Stimulated activated CD8-positive, alpha-beta memory T cell treated with anti-CD3 and anti-CD28 coated beads, Interleukin-12 subunit alpha, Interleukin-12 subunit beta, amount 100 ng/mL, for 4 hours (primary cell): Measurements from ENCODE around the gene TNKS2.
"Not testable (repeated sequence)": the region's sequence is repeated elsewhere in the genome, so short reads cannot be mapped to it uniquely, and the experiment has no call there.

Source experiments
- DNase-seq: peaks from one replicate; pipeline ENCODE4 v3.0.0-alpha.2; 2020; ENCODE audit warnings: low read depth

Gene TNKS2

DNA sequence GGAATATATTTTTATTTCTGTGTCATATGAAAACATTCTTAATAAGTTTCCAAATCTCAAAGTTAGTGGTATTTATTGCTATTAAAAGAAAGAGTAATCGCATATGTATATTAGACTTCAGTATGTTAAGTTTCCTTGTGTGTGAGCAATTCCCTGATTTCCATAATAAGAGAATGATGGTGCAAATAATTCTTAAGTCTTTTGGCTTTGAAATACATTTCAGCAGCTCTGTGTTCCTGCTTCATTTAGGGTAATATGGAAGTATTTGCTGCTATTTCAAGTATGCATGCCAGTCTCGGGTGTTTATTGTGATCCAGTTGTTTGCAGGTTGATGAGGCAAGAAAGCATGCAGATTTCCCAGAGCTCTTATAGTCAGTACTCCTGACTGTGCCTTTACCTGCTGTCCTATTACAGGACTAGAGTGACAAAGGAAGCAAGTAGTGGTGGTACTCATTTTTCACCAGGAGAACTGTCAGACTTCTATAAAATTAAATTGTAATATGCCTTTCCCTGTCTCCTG is 67.4 kb downstream of the TNKS2 start:
- no peak for DNase-seq

DNA sequence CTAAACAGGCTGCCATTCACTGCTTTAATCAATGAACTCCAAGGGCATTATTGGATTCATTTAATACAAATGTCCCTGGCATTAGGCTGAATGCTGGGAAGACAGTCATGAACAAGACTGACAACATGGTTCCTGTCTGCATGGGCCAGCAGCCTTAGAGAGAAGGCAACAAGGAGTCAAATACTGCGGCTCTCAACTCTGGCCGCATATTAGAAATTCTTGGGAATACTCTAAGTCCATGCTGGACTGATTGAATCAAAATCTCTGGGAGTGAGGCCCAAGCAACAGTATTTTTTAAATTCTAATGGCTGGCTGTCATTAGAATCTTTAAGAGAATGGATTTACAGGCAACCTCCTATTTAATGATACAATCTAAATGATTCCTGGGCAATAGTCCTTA is 76.9 kb downstream of the TNKS2 start:
- no peak for DNase-seq

DNA sequence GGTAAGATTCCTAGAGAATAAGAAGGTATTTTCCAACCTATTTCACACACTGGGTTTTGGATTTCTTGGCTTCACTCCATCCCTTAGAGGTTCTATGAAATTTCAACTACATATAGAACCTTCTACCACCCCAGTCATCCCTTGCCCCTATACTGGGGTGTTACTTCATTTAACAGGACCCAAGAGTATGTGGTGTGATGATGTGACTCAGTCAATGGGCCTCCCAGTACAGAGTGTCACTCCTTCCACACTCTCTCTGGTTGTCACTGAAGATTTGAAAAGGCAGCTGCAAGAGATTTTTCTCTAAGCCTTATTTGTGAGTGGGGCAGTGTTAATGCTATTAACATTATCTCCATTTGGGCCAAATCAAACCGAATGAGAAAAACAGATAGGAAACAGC is 77.6 kb downstream of the TNKS2 start:
- no peak for DNase-seq

DNA sequence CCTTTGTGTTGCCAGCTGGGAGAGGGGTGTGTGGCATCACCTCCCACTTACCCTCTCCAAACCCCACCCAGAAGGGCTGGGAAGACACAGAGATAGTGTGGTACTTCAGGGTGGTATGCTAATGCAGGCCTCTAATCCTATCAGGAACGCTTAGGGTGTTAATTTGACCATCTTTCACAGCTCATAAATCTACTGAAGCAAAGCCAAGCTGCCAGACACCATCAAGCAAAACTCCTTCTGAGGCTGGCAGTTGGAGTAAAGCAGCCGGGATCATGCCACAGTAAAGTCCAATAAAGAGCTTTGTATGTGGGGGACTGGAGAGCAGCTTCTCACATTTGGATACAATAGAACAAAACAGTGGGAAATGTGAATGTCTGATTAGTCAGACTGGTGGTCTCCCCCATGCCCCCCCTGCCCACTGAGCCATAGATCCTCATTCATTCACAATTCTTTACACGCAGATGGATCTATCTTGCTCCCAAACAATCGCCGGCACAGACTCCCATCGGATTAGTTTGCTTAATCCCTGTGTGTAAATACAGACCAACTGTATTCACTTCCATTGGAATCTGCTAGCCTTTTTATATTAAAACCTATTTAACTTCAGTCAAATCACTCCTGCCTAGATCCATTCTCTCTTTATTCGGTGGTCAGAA is 81.4 kb downstream of the TNKS2 start:
- no peak for DNase-seq

DNA sequence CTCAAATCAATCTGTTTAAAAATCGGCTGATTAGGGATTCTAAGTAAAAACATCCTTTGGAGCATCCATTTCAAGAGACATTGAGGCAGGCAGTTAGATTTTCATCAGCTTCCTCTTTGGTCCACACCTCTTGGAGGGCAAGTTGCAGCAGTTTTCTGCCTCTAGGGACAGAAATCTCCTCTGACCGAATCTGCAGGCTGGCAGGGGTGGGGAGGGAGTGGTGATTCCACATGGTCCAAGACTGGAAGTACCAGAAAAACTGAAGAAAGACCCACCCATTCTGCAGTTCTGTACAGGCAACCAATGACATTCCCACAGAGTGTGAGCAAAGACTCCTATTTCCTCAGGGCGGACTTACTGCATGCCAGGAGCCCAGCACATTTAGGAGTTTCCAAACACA is 82.1 kb downstream of the TNKS2 start:
- no peak for DNase-seq

DNA sequence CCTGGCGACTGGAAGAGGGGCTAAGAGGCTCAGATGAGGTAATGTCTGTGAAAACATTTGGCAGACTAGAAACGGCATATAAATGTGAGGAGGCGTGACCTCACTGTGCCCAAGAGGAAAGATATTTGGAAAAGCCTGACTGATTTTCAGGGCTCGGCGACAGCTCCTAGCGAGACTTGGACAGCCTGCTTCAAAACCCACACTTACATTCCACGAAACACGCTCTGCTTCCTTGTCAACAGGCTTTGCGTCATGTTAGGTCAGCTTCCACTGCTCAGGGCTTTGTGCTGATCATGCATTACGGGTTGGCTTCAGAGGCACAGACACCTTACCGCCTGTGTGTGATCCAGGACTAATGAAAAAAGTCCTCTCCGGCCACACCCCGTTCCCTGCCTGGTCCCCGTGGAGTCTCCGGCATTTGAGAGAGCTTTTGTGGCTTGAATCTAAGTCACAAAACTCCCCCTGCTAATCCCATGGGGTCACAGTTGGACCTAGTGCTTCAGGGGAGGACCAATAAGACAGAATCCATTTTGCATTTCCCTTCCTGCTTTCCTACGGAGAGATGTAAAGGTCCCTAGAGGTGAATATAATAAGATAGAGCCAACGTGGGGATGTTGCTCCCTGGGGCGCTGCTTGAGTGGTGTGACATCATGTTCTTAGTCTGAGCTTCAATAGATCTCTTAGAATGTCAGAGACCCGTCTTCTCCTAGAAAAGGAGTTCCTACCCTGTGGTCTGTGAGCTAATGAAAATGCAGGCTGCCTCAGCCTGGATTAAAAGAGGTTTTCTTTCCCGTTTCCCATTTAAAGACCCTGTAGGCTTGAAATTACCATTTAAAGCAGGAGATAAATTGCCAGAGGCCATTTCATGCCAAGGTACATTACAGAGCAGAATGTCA is 85.6 kb downstream of the TNKS2 start:
- DNase-seq = no peak

DNA sequence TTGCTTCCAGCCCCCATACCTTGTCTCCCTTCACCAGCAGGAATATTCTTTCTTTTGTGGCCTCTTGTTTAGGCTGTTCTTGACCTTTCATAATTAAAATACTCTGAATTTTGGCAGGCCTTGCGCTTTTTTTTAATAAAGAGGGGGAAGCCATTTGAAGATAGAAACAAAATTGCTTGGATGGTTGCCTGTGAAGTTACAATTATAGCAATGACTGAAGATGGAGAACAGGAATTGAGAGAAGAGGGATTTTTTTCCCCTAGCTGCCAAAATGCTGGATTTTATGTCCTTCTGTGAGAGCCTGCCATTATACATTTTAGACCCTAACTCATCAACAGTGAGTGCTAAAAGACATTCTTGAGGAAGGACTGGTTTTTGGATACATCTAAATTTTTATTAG is 86.3 kb downstream of the TNKS2 start:
- DNase-seq = no peak

DNA sequence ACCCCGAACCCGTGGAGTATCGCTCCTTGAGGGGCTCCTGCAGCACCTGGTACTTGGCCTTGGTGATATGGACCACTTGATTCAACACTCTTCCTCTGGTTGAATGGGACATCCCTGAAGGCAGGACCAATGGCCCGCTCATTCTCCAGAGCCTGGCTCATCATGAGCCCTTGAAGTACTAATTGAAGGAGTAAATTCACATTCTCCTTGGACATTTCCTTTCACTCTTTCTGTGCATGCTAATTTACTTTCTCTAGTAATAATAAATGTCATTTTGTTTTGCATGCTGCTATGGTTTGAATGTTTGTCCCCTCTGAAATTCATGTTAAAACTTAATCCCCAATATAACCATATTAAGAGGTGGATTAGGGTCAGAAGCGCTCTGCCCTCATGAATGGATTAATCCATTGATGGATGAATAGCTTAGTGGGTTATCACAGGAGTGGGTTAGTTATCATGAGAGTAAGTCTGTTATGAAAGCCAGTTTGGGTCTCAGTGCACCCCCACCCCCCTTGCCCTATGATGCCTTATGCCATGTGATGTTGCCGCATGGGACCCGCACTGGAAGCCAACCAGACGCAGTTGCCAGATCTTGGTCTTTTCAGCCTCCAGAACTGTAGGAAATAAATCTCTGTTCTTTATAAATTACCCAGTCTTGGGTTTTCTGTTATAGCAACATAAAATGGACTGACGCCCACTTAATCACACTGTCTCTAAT is 87.3 kb downstream of the TNKS2 start:
- no peak for DNase-seq

DNA sequence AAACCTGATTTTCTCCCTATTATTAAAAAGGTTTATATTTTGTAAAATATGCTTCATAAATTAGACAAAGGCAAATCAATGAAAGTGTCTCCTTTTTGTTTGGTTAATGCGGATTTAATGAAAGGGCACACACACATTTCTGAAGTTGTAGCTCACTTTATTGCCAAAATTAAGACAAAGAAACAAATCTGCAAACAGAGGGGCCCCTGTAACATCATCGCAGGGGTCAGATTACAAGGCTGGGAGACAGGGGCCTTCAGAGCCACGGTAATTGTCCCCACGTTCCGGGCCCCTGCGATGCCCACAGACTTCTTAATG is 88.7 kb downstream of the TNKS2 start:
- DNase-seq = no peak

DNA sequence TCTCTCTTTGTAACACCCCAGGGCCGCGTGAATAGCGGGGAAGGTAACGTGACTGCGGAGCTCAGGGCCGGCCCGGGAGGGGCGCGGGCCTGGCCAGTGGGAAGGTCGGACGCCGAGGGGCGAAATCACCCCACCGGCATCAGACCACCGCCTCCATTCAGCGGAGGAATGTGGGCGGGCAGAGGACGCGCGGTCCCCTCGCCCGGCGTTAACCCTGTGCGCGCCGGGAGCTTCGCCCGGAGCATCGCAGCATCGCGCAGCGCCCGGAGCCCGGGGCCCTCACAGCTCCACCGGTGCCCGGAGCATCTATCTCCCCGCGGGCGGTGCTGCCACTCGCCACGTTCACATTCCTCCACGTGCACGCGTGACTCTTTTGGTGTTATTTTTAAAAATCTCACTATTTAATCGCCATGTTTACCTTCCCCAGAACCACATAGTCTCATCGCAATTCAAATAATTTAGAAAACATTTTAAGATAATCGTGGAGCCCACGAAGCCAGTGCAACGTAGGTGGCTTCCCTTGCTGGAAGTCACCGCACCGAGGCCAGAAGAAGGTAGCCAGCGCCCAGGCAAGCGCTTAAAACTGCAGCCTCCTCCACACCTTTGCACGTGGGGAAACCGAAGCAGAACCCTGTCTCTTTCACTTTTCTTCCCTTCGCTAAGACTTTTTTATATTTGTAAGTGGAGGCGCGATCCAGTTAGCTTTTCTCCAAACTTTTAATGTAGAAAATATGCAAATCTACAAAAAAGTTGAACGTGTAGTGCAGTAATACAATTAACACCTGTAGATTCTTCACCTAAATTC is 89.2 kb downstream of the TNKS2 start:
- peak; percentile 13 for DNase-seq

DNA sequence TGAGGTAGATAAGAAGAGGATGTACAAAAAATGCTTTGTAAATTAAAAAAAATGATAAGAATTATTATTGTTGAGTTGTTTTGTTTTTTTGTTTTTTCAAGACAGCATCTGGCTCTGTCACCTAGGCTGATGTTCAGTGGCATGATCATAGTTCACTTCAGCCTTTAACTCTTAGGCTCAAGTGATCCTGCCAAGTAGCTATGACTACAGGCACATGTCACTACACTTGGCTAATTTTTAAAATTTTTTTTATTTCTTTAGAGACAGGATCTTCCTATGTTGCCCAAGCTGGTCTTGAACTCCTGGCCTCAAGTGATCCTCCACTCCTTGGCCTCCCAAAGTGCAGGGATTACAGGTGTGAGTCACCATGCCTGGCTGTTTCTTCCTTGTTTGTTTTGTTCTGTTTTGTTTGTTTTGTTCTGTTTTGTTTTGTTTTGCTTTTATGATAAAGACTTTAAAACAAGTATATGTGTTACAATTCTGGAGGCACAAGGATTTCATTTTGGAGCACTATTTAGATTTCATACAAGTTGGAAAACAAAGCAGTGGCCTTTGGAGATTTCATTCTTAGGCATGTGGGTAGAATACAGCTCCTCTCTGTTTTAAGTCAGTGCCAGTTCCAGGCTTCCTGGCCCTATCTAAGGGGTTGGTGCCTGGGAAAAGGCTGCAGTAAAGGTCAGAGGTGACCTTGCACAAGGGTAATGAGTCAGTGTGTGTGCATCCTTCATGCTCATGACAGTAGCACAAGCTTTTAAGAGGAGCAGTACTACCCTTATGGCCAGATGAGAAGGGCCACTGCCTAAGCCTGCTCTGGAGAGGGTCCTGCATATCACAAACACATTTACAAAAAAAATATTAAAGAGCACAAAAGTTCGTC is 93.1 kb downstream of the TNKS2 start:
- DNase-seq = no peak

DNA sequence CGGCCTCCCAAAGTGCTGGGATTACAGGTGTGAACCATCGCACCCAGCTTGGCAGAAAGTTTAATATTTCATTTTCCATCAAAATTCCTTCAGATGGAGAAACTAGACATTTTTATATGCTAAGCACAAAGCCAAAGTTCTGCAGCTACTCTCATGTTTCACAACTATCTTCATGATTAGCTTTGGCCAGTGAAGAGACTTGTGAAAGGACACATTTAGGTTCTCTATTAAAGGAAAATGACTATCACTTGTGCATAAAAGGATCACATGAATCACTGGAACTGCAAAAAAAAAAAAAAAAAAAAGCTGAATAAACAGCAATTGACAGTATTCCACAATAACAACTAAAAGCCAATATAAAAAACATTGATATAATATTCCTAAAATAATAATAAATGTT is 94.8 kb downstream of the TNKS2 start:
- DNase-seq = no peak

DNA sequence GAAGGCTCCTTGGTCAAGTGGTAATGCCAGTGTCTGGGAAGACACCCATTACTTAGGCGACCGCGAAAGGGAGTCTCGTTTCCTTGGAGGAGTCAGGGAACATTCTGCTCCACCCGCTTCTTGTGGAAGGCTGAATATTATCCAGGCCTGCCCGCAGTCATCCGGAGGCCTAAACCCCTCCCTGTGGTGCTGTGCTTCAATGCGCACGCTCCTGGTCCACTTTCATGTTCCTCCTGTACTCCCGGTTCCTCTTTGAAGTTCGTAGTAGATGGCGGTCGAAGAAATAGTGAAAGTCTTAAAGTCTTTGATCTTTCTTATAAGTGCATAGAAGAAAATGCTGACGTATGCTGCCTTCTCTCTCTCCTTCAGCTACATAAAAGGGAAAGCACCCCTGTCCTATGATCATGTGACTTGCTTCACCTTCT is 96.0 kb downstream of the TNKS2 start:
- not testable (repeated sequence) for DNase-seq

DNA sequence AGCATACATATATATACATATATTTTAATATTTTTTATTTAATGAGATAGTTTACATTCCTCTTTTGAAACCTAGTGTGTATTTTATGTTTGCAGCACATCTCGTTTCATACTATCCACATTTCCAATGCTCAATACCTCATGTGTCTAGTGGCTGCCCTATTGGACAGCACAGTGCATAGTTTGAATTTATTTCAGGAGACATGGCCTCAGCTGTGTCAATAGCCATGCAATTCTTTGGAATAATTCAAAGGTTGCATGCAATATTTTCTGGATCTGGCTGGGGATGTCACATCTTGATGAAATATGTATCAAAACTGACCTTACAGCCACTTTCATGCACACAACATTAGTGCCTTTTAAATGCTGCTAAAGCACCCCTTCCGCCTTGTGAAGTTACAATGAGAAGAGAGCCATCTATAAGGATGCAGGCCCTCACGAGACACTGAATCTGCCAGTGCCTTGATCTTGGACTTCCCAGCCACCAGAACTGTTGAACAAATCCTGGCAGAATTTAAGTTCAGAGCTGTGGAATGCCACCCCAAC is 98.1 kb downstream of the TNKS2 start:
- no peak for DNase-seq

DNA sequence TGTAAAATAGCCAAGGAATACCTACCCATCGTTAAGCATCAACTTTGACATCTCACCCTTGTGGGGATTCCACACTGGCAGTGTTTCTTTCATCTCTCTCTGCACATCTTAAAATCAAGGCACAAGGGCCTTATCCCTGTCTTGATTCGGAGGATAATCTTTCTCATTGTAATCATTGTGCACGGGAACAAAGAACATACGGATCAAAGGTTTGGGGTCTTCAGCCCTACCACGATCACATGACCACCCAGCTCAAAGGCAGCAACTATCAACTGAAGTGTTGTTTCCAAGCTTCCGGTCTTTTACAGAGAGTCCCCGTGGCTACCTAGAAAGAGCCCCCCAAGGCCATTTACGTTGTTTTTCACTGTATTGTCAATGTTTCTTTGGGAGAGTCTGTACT is 99.2 kb downstream of the TNKS2 start:
- DNase-seq = no peak

DNA sequence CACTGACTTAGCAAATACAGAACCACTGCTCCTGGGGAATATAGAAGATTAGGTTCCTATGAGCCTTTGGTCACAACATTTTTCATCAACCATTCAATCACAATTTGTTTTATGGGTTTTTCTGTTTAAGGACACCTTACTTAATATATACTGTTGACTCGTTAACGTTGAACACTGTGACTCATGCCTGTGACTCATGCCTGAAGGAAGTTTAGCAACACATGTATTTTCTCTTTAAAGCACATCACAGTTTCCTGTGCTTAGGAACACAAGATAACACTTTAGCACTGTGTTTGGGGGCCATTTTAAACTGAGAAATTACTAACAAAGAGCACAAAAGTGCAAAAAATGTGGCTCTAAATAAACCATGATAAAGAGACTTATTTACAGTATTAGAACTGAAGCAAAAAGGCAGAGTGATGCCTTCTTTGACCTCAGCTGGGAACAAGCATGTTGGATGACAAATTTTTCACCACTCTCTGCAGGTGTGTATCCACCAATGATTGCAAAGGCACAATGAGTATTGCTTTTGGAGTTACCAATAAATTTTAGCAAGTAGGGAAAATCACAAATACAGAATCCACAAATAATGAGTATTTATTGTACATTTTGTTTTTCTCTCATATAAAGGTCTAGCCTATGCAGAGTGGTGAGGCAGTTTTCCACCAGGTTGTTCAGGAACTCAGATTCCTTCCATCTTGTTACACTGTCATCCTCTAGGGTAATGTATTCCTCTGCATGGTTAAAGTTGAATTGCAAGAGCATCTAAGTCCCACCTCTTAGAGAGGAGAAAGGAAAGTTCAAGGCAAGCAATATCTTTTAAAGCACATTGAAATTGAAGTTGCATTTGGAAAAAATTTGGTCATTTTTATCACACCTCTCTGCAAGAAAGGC is 103.8 kb downstream of the TNKS2 start:
- DNase-seq = peak; percentile 19

DNA sequence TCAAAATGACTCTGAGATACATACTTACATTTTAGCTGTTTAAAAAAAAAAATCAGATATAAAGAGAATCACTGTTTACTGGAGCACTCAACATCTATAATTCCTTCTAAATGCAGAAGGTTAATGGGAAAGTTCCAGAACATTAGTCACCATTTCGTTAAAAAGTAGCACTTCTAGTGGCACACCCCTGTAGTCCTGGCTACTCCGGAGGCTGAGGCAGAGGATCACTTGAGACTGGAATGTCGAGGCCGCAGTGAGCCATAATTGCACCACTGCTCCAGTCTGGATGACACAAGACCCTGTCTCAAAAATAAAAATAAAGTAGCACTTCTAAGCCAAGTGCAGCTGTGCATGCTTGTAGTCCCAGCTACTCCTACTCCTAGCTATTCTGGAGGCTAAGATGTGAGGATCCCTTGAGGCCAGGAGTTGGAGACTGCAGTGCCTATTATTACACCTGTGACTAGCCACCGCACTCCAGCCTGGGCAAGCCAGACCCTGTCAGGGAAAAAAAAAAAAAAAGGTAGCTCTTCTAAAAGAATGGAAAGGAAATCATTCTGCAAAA is 108.9 kb downstream of the TNKS2 start:
- no peak for DNase-seq

DNA sequence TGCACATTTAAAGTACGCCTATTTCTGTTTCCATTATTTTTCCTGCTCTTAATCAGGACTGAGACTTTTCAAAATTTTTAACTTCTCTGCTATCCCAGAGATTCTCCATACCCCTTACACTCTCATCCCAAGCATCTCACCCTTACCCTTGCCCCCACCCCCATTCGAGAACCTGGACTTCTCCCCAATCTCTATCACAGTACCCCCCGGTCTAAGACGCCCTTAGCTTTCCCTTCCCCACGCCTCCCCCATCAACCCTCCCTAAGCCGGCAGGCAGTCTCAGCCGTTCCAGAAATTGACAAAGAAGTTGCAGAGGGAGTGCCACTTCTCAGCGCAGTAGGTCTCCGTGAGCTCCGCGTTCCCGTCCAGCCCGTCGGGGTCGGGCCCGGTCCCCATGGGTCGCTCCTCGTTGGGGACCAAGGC is 109.7 kb downstream of the TNKS2 start:
- DNase-seq = no peak
